GM12865 (cell line): ENCODE results near the gene OR51E1.

Source experiments
- DNase-seq: peaks from one replicate; pipeline ENCODE4 v3.0.0; 2010; ENCODE audit warnings: low read depth
- H3K4me3 ChIP-seq: 2 replicates; pipeline ENCODE4 v1.5.1; 2011; ENCODE audit warnings: mild to moderate bottlenecking, low read depth, low read length, control low read depth
- CTCF ChIP-seq: IDR thresholded peaks from 2 replicates; pipeline ENCODE4 v1.5.1; 2011; ENCODE audit warnings: low read length, control low read depth, low read depth, inconsistent platforms; ENCODE audit not compliant: insufficient read depth; ENCODE audit errors: missing control alignments

The OR51E1 gene

GRCh38 chr11:4647766-4648165, 4.0 kb downstream of the OR51E1 start:
- DNase-seq: no peak
- no peak for TF ChIP-seq CTCF
- H3K4me3 ChIP-seq: no peak overlapping the region

- no peak for TF ChIP-seq CTCF
- no peak for DNase-seq
- no peak overlapping the region for H3K4me3 ChIP-seq
Observed at GRCh38 chr11:4654635-4655369, 11.0 kb downstream of the OR51E1 start.

GRCh38 chr11:4658629-4659445, 15.1 kb downstream of the OR51E1 start:
- H3K4me3 ChIP-seq: no peak overlapping the region
- no peak for DNase-seq
- no peak for TF ChIP-seq CTCF

- DNase-seq: no peak
- H3K4me3 ChIP-seq: no peak overlapping the region
- no peak for TF ChIP-seq CTCF
Observed at GRCh38 chr11:4662876-4663275, 19.1 kb downstream of the OR51E1 start.

GRCh38 chr11:4664183-4664582, 20.4 kb downstream of the OR51E1 start:
- no peak overlapping the region for H3K4me3 ChIP-seq

GRCh38 chr11:4664786-4665185, 21.0 kb downstream of the OR51E1 start:
- no peak overlapping the region for H3K4me3 ChIP-seq
- no peak for TF ChIP-seq CTCF

More at GRCh38 chr11:4664183-4664582, 20.4 kb downstream of the OR51E1 start:
- DNase-seq: no peak
- no peak for TF ChIP-seq CTCF

More at GRCh38 chr11:4664786-4665185, 21.0 kb downstream of the OR51E1 start:
- DNase-seq: no peak
